Activated B cell treated with CpG ODN at 0.5 μM for 24 hours (primary cell): Measurements from ENCODE around the gene FAM193A. TPM values are rescaled to one million over a fixed set of nuclear protein-coding genes. Genes with fewer than 3 reads are reported as not detected.

Experiments used
- ATAC-seq: fragments of 200-7000 bp; cut with Tn5 transposase; one replicate; pipeline ENCODE4 v1.10.0; 2021; ENCODE audit warnings: low read depth, mild to moderate bottlenecking, moderate library complexity
- CTCF ChIA-PET: fragments of 350-600 bp; sonication (Branson Sonifier 250); formaldehyde crosslinking; loops from one replicate; lab custom pipeline; 2021; ENCODE audit warnings: antibody characterized with exemption; lab: Charles Lee
- POLR2A ChIA-PET: fragments of 350-600 bp; sonication (Branson Sonifier 250); formaldehyde crosslinking; loops from one replicate; lab custom pipeline; 2021; ENCODE audit warnings: antibody characterized with exemption; lab: Charles Lee
- DNase-seq: peaks from one replicate; pipeline ENCODE4 v3.0.0; 2022
- H3K27ac Mint-ChIP-seq: one replicate; pipeline ENCODE4 v1.8.0; 2020; ENCODE audit warnings: mixed read lengths
- H3K27me3 Mint-ChIP-seq: one replicate; pipeline ENCODE4 v1.8.0; 2021; ENCODE audit warnings: mixed read lengths
- H3K36me3 Mint-ChIP-seq: one replicate; pipeline ENCODE4 v1.8.0; 2021; ENCODE audit warnings: low read depth, mixed read lengths
- H3K4me1 Mint-ChIP-seq: one replicate; pipeline ENCODE4 v1.8.0; 2021; ENCODE audit warnings: mixed read lengths
- H3K4me3 Mint-ChIP-seq: one replicate; pipeline ENCODE4 v1.8.0; 2020; ENCODE audit warnings: mild to moderate bottlenecking, mixed read lengths
- H3K9me3 Mint-ChIP-seq: one replicate; pipeline ENCODE4 v1.8.0; 2020; ENCODE audit warnings: mixed read lengths
- intact Hi-C: fragments of 100-400 bp; cut with micrococcal nuclease; formaldehyde crosslinking; loops from one replicate; pipeline ENCODE4 v1.15.1; 2024
- total RNA-seq: library from RNA; stranded (reverse); gene quantifications from 2 replicates; pipeline ENCODE4 v1.2.3, GENCODE V29; 2022
- TF ChIP-seq, protein P1 (sequence below): fragments of 200-600 bp; IDR thresholded peaks from one replicate; pipeline ENCODE4 v1.8.0; 2022; ENCODE audit warnings: antibody characterized with exemption, mild to moderate bottlenecking

The FAM193A gene
- total RNA-seq, 1 donor from 2014 or later: 42.8 TPM

DNA sequence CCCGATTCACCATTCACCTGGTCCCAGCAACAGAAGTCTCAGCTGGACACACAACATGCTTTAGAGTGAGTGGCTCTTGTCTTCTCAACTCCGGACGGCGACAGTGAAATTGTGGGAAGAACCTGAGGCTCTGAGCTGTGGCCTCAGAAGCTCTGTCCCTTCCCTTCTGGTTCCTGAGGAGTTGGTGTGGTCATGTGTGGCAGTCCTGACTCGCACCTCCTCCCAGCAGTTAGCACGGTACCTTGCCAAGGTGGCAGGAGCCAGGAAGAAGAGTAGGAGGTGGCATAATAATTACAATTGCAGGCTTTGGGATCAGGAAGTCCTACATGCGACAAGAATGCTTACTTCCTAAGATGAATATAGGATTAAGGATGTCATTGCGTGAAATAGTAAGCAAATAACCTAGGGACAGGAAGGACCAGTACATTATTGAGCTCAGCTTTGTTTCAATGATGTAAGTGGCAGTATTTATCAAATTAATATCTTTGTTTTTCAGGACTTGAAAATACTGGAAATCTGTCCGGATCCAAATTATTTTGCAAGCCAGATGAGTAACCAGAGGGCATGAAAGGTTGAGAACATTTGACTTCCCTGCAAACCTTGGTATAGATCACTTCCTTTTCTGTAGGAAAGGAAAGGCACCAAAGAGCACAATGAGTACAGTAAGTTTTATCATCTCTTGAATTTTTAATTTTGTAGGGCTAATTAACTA lies 46.5 kb upstream of the FAM193A start:
- peaks cover 39% of the 10 kb centered on the region for H3K36me3 Mint-ChIP-seq

DNA sequence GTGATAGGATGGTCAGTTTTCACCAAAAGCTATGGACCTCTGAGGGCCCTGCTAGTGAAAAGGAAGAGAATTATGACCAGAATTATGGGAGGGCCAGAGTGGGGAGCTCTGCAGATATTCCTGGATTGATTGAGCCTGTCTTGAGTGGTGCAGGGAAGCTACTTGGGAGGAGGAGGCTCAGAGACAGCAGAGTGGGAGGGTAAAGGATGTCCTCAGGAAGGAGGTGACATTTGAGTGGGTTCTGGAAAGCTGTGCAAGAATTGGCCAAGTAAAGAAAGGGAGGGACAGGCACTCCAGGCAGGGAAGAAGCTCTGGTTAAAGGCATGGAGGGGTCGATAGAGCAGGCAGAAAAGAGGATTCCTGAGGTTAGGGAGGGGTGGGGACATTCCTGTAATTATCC lies 43.5 kb upstream of the FAM193A start:
- CTCF ChIA-PET: interaction anchor here (0.8 kb wide), 1 partner anchor 273 kb away, joined by 3 read pairs; no protein-coding TSS in a partner anchor
- intact Hi-C loops: no loop called here
- TF ChIP-seq, protein P1, sequence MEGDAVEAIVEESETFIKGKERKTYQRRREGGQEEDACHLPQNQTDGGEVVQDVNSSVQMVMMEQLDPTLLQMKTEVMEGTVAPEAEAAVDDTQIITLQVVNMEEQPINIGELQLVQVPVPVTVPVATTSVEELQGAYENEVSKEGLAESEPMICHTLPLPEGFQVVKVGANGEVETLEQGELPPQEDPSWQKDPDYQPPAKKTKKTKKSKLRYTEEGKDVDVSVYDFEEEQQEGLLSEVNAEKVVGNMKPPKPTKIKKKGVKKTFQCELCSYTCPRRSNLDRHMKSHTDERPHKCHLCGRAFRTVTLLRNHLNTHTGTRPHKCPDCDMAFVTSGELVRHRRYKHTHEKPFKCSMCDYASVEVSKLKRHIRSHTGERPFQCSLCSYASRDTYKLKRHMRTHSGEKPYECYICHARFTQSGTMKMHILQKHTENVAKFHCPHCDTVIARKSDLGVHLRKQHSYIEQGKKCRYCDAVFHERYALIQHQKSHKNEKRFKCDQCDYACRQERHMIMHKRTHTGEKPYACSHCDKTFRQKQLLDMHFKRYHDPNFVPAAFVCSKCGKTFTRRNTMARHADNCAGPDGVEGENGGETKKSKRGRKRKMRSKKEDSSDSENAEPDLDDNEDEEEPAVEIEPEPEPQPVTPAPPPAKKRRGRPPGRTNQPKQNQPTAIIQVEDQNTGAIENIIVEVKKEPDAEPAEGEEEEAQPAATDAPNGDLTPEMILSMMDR: no peak
- no peaks in the 10 kb centered on the region for H3K27me3 Mint-ChIP-seq
- POLR2A ChIA-PET: interaction anchor here (0.8 to 1.8 kb wide), 2 partner anchors 11 to 14 kb away, joined by 3 to 4 read pairs; no protein-coding TSS in a partner anchor
- H3K27ac Mint-ChIP-seq: no peak overlapping the region
- no peak overlapping the region for H3K4me3 Mint-ChIP-seq
- ATAC-seq: no peak
- peaks cover 67% of the 10 kb centered on the region for H3K4me1 Mint-ChIP-seq
- no peak for DNase-seq
- peaks cover 58% of the 10 kb centered on the region for H3K36me3 Mint-ChIP-seq
- H3K9me3 Mint-ChIP-seq: no peaks in the 10 kb centered on the region

More for the DNA sequence above, 46.5 kb upstream of the FAM193A start:
- intact Hi-C loops: loop anchor here (5.0 to 10.0 kb wide), 3 partner anchors 47 to 805 kb away; partner anchors contain the start of genes FAM193A and RGS12
- Mint-ChIP-seq H3K27ac (peak overlapping the region; percentile 12), H3K27me3 (no peaks in the 10 kb centered on the region), H3K4me1 (peaks cover 70% of the 10 kb centered on the region), H3K4me3 (no peak overlapping the region), H3K9me3 (no peaks in the 10 kb centered on the region)
- TF ChIP-seq, protein P1: no peak
- POLR2A ChIA-PET: interaction anchor here (2.1 kb wide), 1 partner anchor 22 kb away, joined by 6 read pairs; the partner anchor contains the start of gene RNF4
- DNase-seq (no peak), ATAC-seq (no peak)
- CTCF ChIA-PET: no interaction called here

DNA sequence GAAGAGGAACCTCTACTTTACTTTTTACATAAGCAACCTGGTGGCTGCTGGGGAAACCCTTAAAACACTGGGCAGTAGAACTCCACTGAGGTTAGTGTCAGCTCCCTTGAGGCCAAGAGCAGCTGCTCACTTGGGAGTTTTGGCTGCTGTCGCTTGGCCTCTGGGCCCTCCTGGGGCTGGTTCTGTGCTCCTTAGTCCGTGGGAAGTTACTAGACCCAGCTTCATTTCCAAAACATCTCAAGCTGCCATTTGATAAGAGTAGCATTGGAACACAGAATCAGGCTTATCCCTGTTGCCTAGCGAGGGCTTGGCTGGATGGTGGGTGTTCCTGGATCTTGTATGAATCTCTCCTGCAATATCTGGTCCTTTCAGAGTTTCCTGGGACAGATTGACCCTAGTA lies 41.5 kb upstream of the FAM193A start:
- H3K4me1 Mint-ChIP-seq: peaks cover 54% of the 10 kb centered on the region

GRCh38 chr4:2497324-2497723 lies 39.1 kb upstream of the FAM193A start:
- POLR2A ChIA-PET: interaction anchor here (1.0 to 1.9 kb wide), 4 partner anchors 10 to 29 kb away, joined by 3 to 15 read pairs (median 6); partner anchors contain the start of gene RNF4
- peak overlapping the region; percentile 84 for H3K27ac Mint-ChIP-seq

More for the DNA sequence above, 41.5 kb upstream of the FAM193A start:
- Mint-ChIP-seq H3K36me3 (peaks cover 65% of the 10 kb centered on the region), H3K27ac (peak overlapping the region; percentile 66), H3K9me3 (no peaks in the 10 kb centered on the region), H3K4me3 (no peak overlapping the region), H3K27me3 (no peaks in the 10 kb centered on the region)
- no peak for DNase-seq
- POLR2A ChIA-PET: interaction anchor here (0.7 to 1.6 kb wide), 2 partner anchors 8 to 26 kb away, joined by 3 to 14 read pairs; partner anchors contain the start of gene RNF4
- CTCF ChIA-PET: no interaction called here
- TF ChIP-seq, protein P1: no peak
- intact Hi-C loops: no loop called here
- ATAC-seq: peak; percentile 58

More at GRCh38 chr4:2497324-2497723, 39.1 kb upstream of the FAM193A start:
- H3K27me3 Mint-ChIP-seq: no peaks in the 10 kb centered on the region
- peaks cover 50% of the 10 kb centered on the region for H3K4me1 Mint-ChIP-seq
- peak overlapping the region; percentile 55 for H3K4me3 Mint-ChIP-seq
- TF ChIP-seq, protein P1: no peak
- DNase-seq (no peak), ATAC-seq (no peak)
- H3K9me3 Mint-ChIP-seq: no peaks in the 10 kb centered on the region
- H3K36me3 Mint-ChIP-seq: peaks cover 71% of the 10 kb centered on the region
- intact Hi-C loops: no loop called here
- CTCF ChIA-PET: interaction anchor here (1.0 to 1.9 kb wide), 4 partner anchors 9 to 55 kb away, joined by 3 to 7 read pairs (median 3); partner anchors contain the start of gene RNF4
